ENCODE data around the gene AMOTL2. TPM values are rescaled to one million over a fixed set of nuclear protein-coding genes. Genes with fewer than 3 reads are reported as not detected.

The AMOTL2 gene
- total RNA-seq, 1 experiment from 2014 or later = 30.9 TPM

- H4K20me1 ChIP-seq (ENCODE audit: control insufficient read depth, insufficient read depth, insufficient read length) = peaks cover 2% of the 10 kb centered on the region
- no peaks in the 10 kb centered on the region for H3K4me1 ChIP-seq (ENCODE audit: insufficient read depth, low read length)
- H4K91ac ChIP-seq (ENCODE audit: insufficient read length, low read depth, low read length) = no peak overlapping the region
- Mint-ChIP-seq H3K27ac (no peak overlapping the region), H3K4me3 (no peak overlapping the region), H3K4me1 (no peaks in the 10 kb centered on the region; a peak in 1 of 4 replicates), H3K36me3 (ENCODE audit: insufficient read depth in 1 of 3, low read depth in 3 of 3) (peaks cover 0 to 6% (median 3%) of the 10 kb centered on the region in 3 experiments; a peak in 2 of 7 replicates), H3K9me3 (peaks cover 4 to 7% of the 10 kb centered on the region in 2 experiments; a peak in 2 of 5 replicates), H3K27me3 (ENCODE audit: low read depth) (peaks cover 3% of the 10 kb centered on the region)
- no peak for TF ChIP-seq CTCF (conservative IDR thresholded peaks at IDR 0.05)
- H3K27ac ChIP-seq (ENCODE audit: insufficient read length, low read depth, low read length) = no peak overlapping the region
- no peak overlapping the region for H2AK5ac ChIP-seq (ENCODE audit: insufficient read length, low read length)
- no peak overlapping the region for H2BK20ac ChIP-seq (ENCODE audit: low read depth, low read length, poor library complexity, severe bottlenecking)
- no peak overlapping the region for H2AFZ ChIP-seq (ENCODE audit: low read length)
- H3K79me2 ChIP-seq (ENCODE audit: insufficient read depth, low read length) = no peaks in the 10 kb centered on the region
- no peak overlapping the region for H2BK15ac ChIP-seq (ENCODE audit: low read depth, low read length)
- no peak overlapping the region for H4K5ac ChIP-seq (ENCODE audit: insufficient read length, low read depth, low read length)
- DNase-seq = no peak
- H3K18ac ChIP-seq (ENCODE audit: insufficient read length, low read depth, low read length) = no peak overlapping the region
- no peaks in the 10 kb centered on the region for H3K23me2 ChIP-seq (ENCODE audit: insufficient read length, low read depth, low read length, poor library complexity, severe bottlenecking)
- no peak overlapping the region for H3K4me2 ChIP-seq (ENCODE audit: insufficient read depth, insufficient read length, low read length)
- H3K27me3 ChIP-seq (ENCODE audit: insufficient read depth, low read length) = no peaks in the 10 kb centered on the region
- H3T11ph ChIP-seq (ENCODE audit: low read length) = no peak overlapping the region
- H3K23ac ChIP-seq (ENCODE audit: insufficient read length, low read depth, low read length) = no peak overlapping the region
- H2BK5ac ChIP-seq (ENCODE audit: insufficient read length, low read length) = no peak overlapping the region
- no peak overlapping the region for H3K56ac ChIP-seq (ENCODE audit: insufficient read length, low read depth, low read length)
- H3K79me1 ChIP-seq (ENCODE audit: insufficient read depth, low read depth, low read length, poor library complexity, severe bottlenecking) = no peaks in the 10 kb centered on the region
- H2BK12ac ChIP-seq (ENCODE audit: insufficient read length, low read depth, low read length) = no peak overlapping the region
- H2BK120ac ChIP-seq (ENCODE audit: low read depth, low read length, poor library complexity, severe bottlenecking) = no peak overlapping the region
- no peaks in the 10 kb centered on the region for H3K9me3 ChIP-seq (ENCODE audit: control insufficient read depth, low read depth, low read length)
- no peak overlapping the region for H3K14ac ChIP-seq (ENCODE audit: insufficient read depth, low read length)
- no peak overlapping the region for H4K8ac ChIP-seq (replicated peaks; ENCODE audit: insufficient read length, low read depth, low read length)
- H3K4ac ChIP-seq (ENCODE audit: low read depth, low read length) = no peak overlapping the region
- no CpG with 5 or more reads among the region's 1 CpG for WGBS (ENCODE audit: extremely low coverage, insufficient read length, low lambda C conversion rate)
- no peak overlapping the region for H3K9ac ChIP-seq (ENCODE audit: extremely low read depth, insufficient read length, low read length)
These were observed 29.0 kb downstream of the AMOTL2 start for GRCh38 chr3:134345202-134345601.

All from H9 (cell line).